ENCODE measurements around the gene NSMF. TPM values are rescaled to one million over a fixed set of nuclear protein-coding genes. Genes with fewer than 3 reads are reported as not detected.
A peak's percentile ranks its signal among the peaks of the same experiment; 100 is the strongest.

Gene NSMF
- total and polyA plus RNA-seq, 2 experiments from 2014 or later = 73.0 to 107 TPM

GRCh38 chr9:137429546-137429890, 29.6 kb downstream of the NSMF start:
- no peaks in the 10 kb centered on the region for H3K9me3 ChIP-seq (ENCODE audit: low read depth)
- H3K4me3 ChIP-seq = no peak overlapping the region
- no peaks in the 10 kb centered on the region for H3K36me3 ChIP-seq
- DNase-seq (ENCODE audit: low read depth in 1 of 2, low spot score in 1 of 2) = no peak
- TF ChIP-seq, protein P1, sequence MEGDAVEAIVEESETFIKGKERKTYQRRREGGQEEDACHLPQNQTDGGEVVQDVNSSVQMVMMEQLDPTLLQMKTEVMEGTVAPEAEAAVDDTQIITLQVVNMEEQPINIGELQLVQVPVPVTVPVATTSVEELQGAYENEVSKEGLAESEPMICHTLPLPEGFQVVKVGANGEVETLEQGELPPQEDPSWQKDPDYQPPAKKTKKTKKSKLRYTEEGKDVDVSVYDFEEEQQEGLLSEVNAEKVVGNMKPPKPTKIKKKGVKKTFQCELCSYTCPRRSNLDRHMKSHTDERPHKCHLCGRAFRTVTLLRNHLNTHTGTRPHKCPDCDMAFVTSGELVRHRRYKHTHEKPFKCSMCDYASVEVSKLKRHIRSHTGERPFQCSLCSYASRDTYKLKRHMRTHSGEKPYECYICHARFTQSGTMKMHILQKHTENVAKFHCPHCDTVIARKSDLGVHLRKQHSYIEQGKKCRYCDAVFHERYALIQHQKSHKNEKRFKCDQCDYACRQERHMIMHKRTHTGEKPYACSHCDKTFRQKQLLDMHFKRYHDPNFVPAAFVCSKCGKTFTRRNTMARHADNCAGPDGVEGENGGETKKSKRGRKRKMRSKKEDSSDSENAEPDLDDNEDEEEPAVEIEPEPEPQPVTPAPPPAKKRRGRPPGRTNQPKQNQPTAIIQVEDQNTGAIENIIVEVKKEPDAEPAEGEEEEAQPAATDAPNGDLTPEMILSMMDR (IDR thresholded peaks at IDR 0.05; ENCODE audit: low read depth, low read length) = no peak
- no peaks in the 10 kb centered on the region for H3K27me3 ChIP-seq
- H3K4me1 ChIP-seq (ENCODE audit: low read depth) = peaks cover 13% of the 10 kb centered on the region
- no peak overlapping the region for H3K27ac ChIP-seq

DNA sequence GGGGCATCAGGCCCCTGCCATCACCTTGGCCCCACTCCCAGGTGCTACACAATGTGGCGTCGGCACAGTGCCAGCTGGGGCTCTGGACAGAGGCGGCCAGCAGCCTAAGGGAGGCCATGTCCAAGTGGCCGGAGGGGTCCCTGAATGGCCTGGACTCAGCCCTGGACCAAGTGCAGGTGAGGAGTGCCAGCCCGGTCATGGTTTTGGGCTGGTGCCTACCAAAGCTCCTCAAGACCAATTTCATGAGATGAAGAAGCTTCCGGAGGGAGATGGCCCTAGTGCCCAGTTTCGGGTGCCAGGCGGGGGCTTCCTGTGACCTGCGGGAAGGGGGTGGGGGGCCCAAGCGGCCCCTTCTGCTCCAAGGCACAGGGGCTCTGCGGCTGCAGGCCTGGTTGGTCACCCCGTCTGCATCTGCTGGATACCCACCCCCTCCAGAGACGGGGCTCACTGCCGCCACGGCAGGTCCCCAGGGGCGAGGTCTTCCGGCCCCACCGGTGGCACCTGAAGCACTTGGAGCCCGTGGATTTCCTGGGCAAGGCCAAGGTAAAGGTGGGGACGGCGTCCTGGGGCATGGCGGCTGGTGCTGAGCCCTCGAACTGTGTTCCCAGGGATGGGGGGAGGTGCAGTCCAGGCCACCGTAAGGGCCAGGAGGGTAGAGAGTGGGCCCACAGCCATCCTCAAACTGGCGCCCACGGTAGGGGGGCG, 30.1 kb downstream of the NSMF start:
- Histone ChIP-seq H3K27ac (no peak overlapping the region), H3K27me3 (no peaks in the 10 kb centered on the region), H3K4me1 (ENCODE audit: low read depth) (peaks cover 13% of the 10 kb centered on the region), H3K4me3 (no peak overlapping the region), H3K36me3 (no peaks in the 10 kb centered on the region), H3K9me3 (ENCODE audit: low read depth) (no peaks in the 10 kb centered on the region)
- TF ChIP-seq, protein P1 (IDR thresholded peaks at IDR 0.05; ENCODE audit: low read depth, low read length) = no peak
- DNase-seq (ENCODE audit: low read depth in 1 of 2, low spot score in 1 of 2) = no peak

- Histone ChIP-seq H3K27me3 (no peaks in the 10 kb centered on the region), H3K9me3 (ENCODE audit: low read depth) (no peaks in the 10 kb centered on the region), H3K4me1 (ENCODE audit: low read depth) (peaks cover 13% of the 10 kb centered on the region), H3K27ac (no peak overlapping the region), H3K4me3 (no peak overlapping the region), H3K36me3 (no peaks in the 10 kb centered on the region)
- DNase-seq (ENCODE audit: low read depth in 1 of 2, low spot score in 1 of 2) = no peak
- TF ChIP-seq, protein P1 (IDR thresholded peaks at IDR 0.05; ENCODE audit: low read depth, low read length) = no peak
These were observed 30.9 kb downstream of the NSMF start for GRCh38 chr9:137428311-137428630.

DNA sequence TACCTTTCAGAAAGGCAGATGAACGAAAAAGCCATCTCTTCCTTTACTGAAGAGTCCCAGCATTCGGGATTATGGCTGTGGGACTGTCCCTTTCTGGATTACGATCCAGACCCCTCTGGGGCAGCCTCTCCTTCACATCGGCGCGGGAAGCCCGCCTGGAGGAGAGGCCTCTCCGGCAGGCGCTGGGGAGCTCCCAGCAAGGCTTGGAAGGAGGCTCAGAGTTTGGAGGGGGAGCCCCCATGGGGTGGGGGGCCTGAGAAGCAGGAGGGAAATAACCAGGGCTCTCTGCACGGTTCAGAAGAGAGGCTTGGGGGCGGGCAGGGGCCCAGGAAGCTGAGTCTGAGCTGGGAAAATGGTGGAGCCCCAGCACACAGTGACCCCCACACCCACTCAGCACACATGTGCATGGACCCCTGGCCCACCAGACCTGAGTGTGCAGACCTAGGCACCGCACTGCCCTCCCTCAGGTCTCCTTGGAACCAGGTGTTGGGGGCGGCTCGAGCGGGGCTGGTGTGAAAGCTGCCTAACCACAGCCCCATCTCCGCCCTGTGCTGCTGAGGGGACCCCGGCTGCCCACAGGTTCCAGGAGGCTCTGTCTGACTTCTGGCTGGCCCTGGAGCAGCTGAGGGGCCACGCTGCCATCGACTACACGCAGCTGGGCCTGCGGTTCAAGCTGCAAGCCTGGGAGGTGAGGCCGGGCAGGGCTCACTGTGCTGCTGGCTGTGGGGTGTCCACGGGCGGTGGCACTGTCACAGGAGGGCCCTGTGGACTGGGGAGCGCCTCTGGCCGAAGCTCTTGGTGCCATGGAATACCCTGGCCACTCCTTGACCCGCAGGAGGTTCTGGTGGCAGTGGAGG, 31.5 kb downstream of the NSMF start:
- TF ChIP-seq, protein P1 (IDR thresholded peaks at IDR 0.05; ENCODE audit: low read depth, low read length) = no peak
- no peak for DNase-seq (ENCODE audit: low read depth in 1 of 2, low spot score in 1 of 2)
- no peaks in the 10 kb centered on the region for H3K27me3 ChIP-seq

DNA sequence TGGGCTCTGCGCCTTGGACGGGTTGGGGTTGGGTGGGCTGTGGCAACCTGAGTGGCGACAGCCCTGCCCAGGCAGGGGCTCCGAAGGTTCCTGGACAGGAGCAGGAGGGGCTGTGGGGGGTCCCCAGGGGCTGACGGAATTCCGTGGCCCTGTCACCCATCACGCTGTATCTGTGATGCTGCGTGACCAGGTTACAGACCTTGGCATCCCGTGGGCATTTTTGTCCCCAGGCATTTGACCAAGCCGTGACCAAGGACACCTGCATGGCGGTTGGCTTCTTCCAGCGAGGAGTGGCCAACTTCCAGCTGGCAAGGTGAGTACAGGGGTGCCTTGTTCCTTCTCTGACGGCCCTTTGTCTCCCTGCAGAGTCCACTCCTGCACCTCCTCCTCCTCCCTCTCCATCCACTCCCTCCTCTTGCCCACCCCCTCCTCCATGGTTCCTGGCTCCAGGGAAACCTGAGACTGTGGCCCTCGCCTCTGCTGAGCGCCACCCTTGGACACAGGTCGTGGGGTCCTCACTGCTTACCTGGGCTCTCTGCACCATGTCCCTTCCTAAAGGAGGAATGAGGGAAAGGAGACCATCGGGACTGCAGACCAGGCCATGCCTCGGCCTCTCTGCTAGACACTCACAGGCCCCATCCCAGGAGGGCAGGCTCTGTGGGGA, 33.0 kb downstream of the NSMF start:
- no peak for DNase-seq (ENCODE audit: low read depth in 1 of 2, low spot score in 1 of 2)
- no peaks in the 10 kb centered on the region for H3K9me3 ChIP-seq (ENCODE audit: low read depth)
- H3K4me3 ChIP-seq = no peak overlapping the region
- TF ChIP-seq, protein P1 (IDR thresholded peaks at IDR 0.05; ENCODE audit: low read depth, low read length) = no peak
- peak overlapping the region; percentile 59 for H3K27ac ChIP-seq
- H3K36me3 ChIP-seq = no peaks in the 10 kb centered on the region
- peaks cover 13% of the 10 kb centered on the region for H3K4me1 ChIP-seq (ENCODE audit: low read depth)
- no peaks in the 10 kb centered on the region for H3K27me3 ChIP-seq

More for the DNA sequence above, 31.5 kb downstream of the NSMF start:
- no peak overlapping the region for H3K4me3 ChIP-seq
- H3K4me1 ChIP-seq (ENCODE audit: low read depth) = peaks cover 13% of the 10 kb centered on the region
- H3K9me3 ChIP-seq (ENCODE audit: low read depth) = no peaks in the 10 kb centered on the region
- no peaks in the 10 kb centered on the region for H3K36me3 ChIP-seq
- H3K27ac ChIP-seq = no peak overlapping the region
